Esophagus (tissue), 2 donors: ENCODE results near the gene SERPINA4. TPM values are rescaled to one million over a fixed set of nuclear protein-coding genes. Genes with fewer than 3 reads are reported as not detected.
"Not testable (repeated sequence)": the region's sequence is repeated elsewhere in the genome, so short reads cannot be mapped to it uniquely, and the experiment has no call there.

Experiments used
- H3K27ac ChIP-seq, 2 donors: one replicate each; pipeline ENCODE4 v1.5.1; 2013; ENCODE audit warnings: low read depth in 2 of 2, mild to moderate bottlenecking in 2 of 2, inconsistent platforms in 1 of 2, low read length in 1 of 2, moderate library complexity in 1 of 2
- H3K27me3 ChIP-seq, 2 donors: one replicate each; pipeline ENCODE4 v1.6.1; 2013; ENCODE audit warnings: low read length in 2 of 2, control low read depth in 1 of 2, mild to moderate bottlenecking in 1 of 2; ENCODE audit not compliant: insufficient read depth in 2 of 2, control insufficient read depth in 1 of 2
- H3K36me3 ChIP-seq, 2 donors: one replicate each; pipeline ENCODE4 v1.6.1; 2013; ENCODE audit warnings: low read length in 1 of 2; ENCODE audit not compliant: control insufficient read depth in 2 of 2, insufficient read depth in 2 of 2
- H3K4me1 ChIP-seq, 2 donors: one replicate each; pipeline ENCODE4 v1.6.1; 2013; ENCODE audit warnings: low read length in 1 of 2; ENCODE audit not compliant: control insufficient read depth in 2 of 2, insufficient read depth in 2 of 2
- H3K4me3 ChIP-seq, 2 donors: one replicate each; pipeline ENCODE4 v1.5.1; 2013; ENCODE audit warnings: low read length in 2 of 2, mild to moderate bottlenecking in 2 of 2, low read depth in 1 of 2, moderate library complexity in 1 of 2
- H3K9me3 ChIP-seq, 2 donors: one replicate each; pipeline ENCODE4 v1.6.1; 2013; ENCODE audit warnings: mild to moderate bottlenecking in 2 of 2, low read depth in 1 of 2, low read length in 1 of 2, moderate library complexity in 1 of 2; ENCODE audit not compliant: control insufficient read depth in 2 of 2, insufficient read depth in 1 of 2
- WGBS, 2 donors: extraction: QIAGEN DNeasy Blood & Tissue Kit; methylation state at CpG; one replicate each; pipeline ENCODE4 v1.1.7; 2013; 5-methylcytosine and 5-hydroxymethylcytosine counted together
- polyA plus RNA-seq, 2 donors: library from polyadenylated mRNA; stranded (reverse); fragments of 200-250 nt; gene quantifications; one replicate each; pipeline ENCODE4 v1.2.3, GENCODE V29; 2013
- donor health status: healthy with polysubstance abuse.
- donor health status: Bipolar disorder and iron deficiency.

The SERPINA4 gene
- polyA plus RNA-seq, 2 donors, result not detected

DNA sequence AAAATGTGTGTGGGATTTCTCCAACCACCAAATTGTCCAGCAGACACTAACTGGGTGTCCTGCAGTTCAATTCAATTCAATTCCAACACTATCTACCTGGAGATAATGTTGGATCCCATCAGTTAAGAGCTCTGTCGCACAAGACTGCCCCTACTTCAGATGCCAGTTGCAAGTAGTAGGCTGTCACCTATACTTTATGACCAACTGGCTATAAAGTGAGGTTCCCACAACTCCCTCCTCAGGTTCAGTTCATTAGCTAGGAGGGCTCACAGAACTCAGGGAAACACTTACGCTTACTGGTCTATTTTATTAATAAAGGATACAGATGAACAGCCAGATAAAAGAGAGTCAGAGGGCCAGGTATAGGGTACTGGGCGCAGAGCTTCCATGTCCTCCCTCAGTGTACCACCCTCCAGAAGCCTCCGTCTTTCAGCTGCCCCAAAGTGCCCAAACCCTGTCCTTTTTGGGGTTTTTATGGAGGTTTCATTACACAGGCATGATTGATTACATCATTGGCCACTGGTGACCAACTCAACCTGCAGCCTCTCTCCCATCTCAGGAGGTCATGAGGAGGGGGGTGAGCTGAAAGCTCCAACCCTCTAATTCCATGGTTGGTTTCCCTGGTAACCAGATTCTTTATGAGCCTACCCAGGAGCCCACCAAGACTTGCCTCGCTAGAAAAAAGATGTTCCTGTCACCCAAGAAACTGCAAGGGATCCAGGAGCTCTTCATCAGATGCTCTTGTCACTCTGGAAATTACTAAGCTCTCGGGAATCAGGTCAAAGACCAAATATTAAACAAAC, 12.4 kb downstream of the SERPINA4 start:
- no peaks in the 10 kb centered on the region for H3K27me3 ChIP-seq
- 76 to 84% methylated on average over 6 of the region's 6 CpGs for WGBS, 2 donors
- no peaks in the 10 kb centered on the region for H3K9me3 ChIP-seq
- H3K4me1 ChIP-seq, result peaks cover 2 to 3% of the 10 kb centered on the region in 2 donors
- no peak overlapping the region for H3K27ac ChIP-seq
- no peak overlapping the region for H3K4me3 ChIP-seq
- H3K36me3 ChIP-seq, result no peaks in the 10 kb centered on the region

GRCh38 chr14:94574336-94574735, 13.1 kb downstream of the SERPINA4 start:
- 71 to 76% methylated on average over 3 of the region's 3 CpGs for WGBS, 2 donors
- Histone ChIP-seq H3K4me1 (peaks cover 2 to 3% of the 10 kb centered on the region in 2 donors), H3K27me3 (no peaks in the 10 kb centered on the region), H3K4me3 (no peak overlapping the region), H3K9me3 (no peaks in the 10 kb centered on the region), H3K36me3 (no peaks in the 10 kb centered on the region), H3K27ac (no peak overlapping the region)

DNA sequence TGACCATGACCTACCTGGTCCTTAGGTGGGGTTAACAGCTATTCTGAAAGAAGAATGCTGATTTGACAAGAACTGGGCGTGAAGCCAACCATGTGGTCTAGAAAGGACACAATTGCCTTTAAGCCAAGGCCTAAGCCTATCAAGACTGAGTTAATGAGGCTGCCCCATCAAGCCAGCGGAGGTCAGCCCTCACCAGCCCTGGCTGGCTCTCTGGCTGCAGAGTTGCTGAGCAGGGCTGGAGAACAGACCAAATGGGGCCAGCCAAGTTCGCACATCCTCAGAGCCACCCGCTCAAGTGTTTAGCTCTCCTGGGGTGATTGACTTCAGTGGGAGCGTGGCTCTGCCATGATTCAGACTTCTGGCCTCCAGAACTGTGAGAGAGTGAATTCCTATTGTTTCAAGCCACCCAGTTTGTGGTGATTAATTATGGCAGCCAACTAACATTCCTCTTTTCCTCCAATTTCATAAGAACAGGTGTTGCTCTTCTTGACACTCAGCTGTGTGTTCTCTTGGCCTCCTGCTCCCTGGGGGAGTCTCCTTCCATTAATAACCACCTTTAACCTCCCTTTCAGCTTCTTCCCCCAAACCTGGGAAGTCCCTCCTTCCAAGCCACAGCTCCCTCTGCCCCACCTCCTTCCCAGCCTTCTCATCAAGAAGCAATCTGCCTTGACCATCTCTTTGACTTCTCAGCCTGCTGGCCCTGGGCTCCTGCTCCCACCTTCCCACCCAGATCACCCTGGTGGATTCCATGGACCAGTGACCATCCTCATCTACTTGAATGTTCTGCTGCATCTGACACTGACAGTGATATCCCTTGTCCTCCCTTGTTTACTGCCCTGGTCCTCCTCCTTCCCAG, 14.7 kb downstream of the SERPINA4 start:
- Histone ChIP-seq H3K36me3 (no peaks in the 10 kb centered on the region), H3K4me3 (no peak overlapping the region), H3K9me3 (no peaks in the 10 kb centered on the region), H3K27ac (no peak overlapping the region), H3K4me1 (peaks cover 0 to 2% of the 10 kb centered on the region in 2 donors), H3K27me3 (no peaks in the 10 kb centered on the region)
- 68 to 77% methylated on average over 5 of the region's 5 CpGs for WGBS, 2 donors

DNA sequence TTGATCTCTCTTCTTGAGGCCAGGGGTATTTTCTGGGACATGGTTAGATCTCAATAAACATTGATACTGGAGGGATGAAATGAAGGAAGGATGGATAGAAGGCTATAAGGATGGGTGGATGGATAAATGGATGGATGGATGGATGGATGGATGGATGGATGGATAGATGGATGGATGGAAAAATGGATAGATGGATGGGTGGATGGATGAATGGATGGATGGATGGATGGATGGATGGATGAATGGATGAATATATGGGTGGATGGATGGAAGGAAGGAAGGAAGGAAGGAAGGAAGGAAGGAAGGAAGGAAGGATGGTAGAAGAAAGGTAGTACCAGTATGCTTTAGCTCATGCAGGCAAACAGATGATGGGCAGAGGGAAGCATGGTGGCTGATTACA, 16.2 kb downstream of the SERPINA4 start:
- not testable (repeated sequence) for H3K9me3 ChIP-seq, H3K27me3 ChIP-seq, H3K4me3 ChIP-seq, H3K27ac ChIP-seq, H3K36me3 ChIP-seq, H3K4me1 ChIP-seq

DNA sequence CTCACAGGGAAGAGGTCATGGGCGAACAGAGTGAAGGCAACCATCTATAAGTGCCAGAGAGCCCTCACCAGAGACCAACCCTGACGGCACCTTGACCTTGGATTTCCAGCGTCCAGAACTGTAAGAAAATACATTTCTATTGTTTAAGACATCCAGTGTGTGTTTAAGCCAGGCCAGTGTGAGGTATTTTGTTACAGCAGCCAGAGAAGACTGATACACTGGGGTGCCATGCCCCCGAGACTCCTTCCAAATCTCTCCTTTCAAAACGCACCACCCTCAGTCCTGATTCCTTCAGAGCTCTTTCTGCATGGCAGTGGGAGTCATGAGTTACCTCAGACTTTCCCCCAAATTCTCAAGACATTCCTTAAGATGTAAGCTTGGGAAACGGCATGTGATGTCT, 17.5 kb downstream of the SERPINA4 start:
- Histone ChIP-seq H3K4me1 (peaks cover 0 to 2% of the 10 kb centered on the region in 2 donors), H3K9me3 (no peaks in the 10 kb centered on the region), H3K27ac (no peak overlapping the region), H3K36me3 (no peaks in the 10 kb centered on the region), H3K4me3 (no peak overlapping the region), H3K27me3 (no peaks in the 10 kb centered on the region)
- WGBS, 2 donors, result 81 to 85% methylated on average over 6 of the region's 6 CpGs

DNA sequence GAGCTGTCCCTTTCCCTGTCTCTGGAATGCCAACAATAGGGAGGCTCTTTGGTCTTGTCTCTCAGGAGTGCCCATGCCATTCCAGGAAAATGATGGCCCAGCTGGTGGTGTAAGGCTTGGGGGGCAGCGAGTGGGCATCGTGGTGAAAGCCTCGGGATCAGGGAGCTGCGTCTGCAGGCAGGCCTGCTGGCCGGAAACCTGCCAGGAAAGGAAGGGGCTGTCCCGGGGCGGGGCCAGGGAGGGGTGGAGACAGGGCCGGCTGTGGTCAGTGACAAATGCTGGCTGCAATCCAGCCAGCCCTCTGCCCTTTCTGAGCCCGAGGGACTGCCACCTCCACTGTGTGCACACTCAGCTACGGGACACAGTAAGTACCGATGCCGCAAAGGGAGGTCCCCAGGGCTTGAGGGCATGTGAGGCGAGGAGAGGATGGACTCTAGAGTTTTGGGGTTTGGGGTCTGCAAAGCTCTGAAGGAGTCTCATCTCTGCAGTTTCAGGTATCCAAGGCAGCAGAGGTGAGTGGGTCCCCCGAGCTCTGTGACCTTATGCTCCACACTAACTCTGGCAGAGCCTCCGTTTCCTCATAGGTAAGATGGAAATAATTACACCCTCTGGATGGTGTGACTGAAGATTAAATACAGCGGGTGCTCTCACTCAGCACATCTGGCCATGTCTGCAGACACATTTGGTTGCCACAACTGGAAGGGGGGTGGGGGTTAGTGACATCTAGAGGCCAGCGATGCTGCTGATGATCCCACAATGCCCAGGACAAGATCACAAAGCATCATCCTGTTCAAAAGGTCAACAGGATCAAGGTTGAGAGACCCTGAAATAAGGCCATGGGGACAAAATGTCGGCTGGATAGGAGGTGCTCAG, 20.1 kb downstream of the SERPINA4 start, which contains the start of gene SERPINA5:
Gene SERPINA5, plus strand, starts transcription at position 300 of the 873 bp plus-strand sequence. CDS start 5,937 bp downstream, outside the sequence.
- no peak within 1 kb of the TSS for H3K4me3 ChIP-seq
- peaks cover 0 to 2% of the 10 kb centered on the region in 2 donors for H3K4me1 ChIP-seq

GRCh38 chr14:94582199-94582750, 21.0 kb downstream of the SERPINA4 start:
- WGBS, 2 donors, result 81 to 82% methylated on average over 7 of the region's 7 CpGs
- Histone ChIP-seq H3K4me3 (no peak overlapping the region), H3K36me3 (no peaks in the 10 kb centered on the region), H3K9me3 (no peaks in the 10 kb centered on the region), H3K27me3 (no peaks in the 10 kb centered on the region), H3K27ac (no peak overlapping the region), H3K4me1 (peaks cover 0 to 2% of the 10 kb centered on the region in 2 donors)

More for the DNA sequence above, 20.1 kb downstream of the SERPINA4 start, which contains the start of gene SERPINA5:
- H3K36me3 ChIP-seq, result no peaks in the 10 kb centered on the region
- no peaks in the 10 kb centered on the region for H3K27me3 ChIP-seq
- no peaks in the 10 kb centered on the region for H3K9me3 ChIP-seq
- no peak within 1 kb of the TSS for H3K27ac ChIP-seq
- WGBS, 2 donors, result 56 to 58% methylated on average over 18 of the region's 18 CpGs

DNA sequence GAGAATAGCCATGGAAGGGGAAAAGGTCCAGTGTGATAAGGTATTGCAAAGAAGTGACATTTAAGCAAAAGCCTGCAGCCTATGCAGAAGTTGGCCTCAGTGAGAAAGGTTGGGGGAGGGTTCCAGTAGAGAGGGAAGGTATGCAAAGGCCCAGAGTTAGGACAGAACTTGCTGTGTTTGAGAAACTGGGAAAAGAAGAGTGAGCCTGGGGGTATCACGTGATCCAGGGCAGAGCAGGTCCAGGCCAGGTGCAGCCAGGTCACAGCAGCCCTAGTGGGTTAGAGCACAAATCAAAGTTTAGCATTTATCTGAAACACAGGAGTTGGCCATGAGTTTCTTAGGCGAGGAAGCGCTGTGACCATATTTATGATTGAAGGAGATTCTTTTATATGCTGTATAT, 21.6 kb downstream of the SERPINA4 start:
- Histone ChIP-seq H3K4me3 (no peak overlapping the region), H3K27ac (no peak overlapping the region), H3K27me3 (no peaks in the 10 kb centered on the region), H3K4me1 (peaks cover 0 to 2% of the 10 kb centered on the region in 2 donors), H3K9me3 (no peaks in the 10 kb centered on the region), H3K36me3 (no peaks in the 10 kb centered on the region)
- WGBS, 2 donors, result 74 to 78% methylated on average over 3 of the region's 3 CpGs

DNA sequence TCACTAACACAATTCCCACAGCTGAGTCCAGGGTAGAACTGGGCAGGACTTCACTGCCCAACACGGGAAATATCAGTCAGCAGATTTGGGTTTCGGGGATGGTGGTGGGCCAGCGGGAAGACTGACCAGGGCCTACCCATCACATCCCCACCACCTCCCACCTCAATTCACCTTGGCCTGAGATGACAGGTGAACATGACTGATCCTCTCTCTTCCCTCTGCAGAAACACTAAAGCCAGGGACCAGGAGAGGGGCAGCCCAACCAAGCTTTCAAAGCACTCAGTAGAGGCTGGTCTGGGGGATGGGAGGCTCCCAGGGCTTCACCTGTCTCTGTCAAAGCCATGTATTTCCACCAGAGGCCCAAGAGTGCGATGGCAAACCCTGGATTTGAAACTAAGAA, 22.3 kb downstream of the SERPINA4 start:
- Histone ChIP-seq H3K9me3 (no peaks in the 10 kb centered on the region), H3K27me3 (no peaks in the 10 kb centered on the region), H3K4me3 (no peak overlapping the region), H3K36me3 (no peaks in the 10 kb centered on the region), H3K4me1 (peaks cover 0 to 2% of the 10 kb centered on the region in 2 donors), H3K27ac (no peak overlapping the region)
- WGBS, 2 donors, result 91 to 92% methylated on average over 4 of the region's 4 CpGs
